SKM-1 treated with dmso at 0.1 percent for 144 hours (cell line): ENCODE data around the gene CAPN9.
"Not testable (repeated sequence)": the region's sequence is repeated elsewhere in the genome, so short reads cannot be mapped to it uniquely, and the experiment has no call there.

Source experiments
- DNase-seq: peaks from one replicate; lab custom pipeline; 2025; ENCODE audit not compliant: unreplicated experiment; lab: John Stamatoyannopoulos, UW

The CAPN9 gene

DNA sequence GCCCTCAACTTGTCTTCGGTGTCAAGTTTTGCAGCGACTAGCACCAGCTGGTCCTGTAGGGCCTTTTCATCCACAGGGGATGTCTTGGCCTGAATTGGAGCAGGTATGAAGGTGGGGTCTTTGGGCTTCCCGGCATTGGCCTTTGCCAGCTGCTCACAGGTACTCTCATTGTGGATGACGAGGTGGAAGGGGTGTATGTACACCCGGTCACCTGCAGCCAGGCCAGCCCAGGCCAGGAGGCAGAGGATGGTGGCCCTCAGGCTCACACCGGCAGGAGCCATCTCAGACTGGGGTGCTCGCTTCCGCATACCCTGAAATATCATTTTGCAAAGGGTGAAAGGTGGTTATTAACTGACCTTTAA lies 36.7 kb upstream of the CAPN9 start:
- no peak for DNase-seq

DNA sequence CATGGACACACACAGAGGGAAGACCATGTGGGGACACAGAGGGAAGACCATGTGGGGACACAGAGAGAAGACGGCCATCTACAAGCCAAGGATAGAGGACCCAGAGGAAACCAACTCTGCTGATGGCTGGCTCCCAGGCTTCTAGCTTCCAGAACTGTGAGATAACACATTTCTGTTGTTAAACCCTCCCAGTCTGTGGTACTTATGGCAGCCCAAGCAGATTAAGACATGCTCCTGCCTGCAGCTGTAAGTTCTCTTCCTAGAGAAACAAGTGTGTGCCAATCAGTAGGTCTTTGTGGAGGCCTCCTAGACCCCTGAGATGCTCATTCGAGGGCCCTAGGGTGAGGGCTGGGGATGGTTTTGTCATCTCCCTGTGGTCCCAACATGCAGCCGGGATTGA lies 35.9 kb upstream of the CAPN9 start:
- no peak for DNase-seq

GRCh38 chr1:230712470-230712942 lies 34.7 kb upstream of the CAPN9 start:
- no peak for DNase-seq

GRCh38 chr1:230713138-230713537 lies 34.0 kb upstream of the CAPN9 start:
- DNase-seq: no peak

GRCh38 chr1:230713547-230713914 lies 33.7 kb upstream of the CAPN9 start:
- no peak for DNase-seq

DNA sequence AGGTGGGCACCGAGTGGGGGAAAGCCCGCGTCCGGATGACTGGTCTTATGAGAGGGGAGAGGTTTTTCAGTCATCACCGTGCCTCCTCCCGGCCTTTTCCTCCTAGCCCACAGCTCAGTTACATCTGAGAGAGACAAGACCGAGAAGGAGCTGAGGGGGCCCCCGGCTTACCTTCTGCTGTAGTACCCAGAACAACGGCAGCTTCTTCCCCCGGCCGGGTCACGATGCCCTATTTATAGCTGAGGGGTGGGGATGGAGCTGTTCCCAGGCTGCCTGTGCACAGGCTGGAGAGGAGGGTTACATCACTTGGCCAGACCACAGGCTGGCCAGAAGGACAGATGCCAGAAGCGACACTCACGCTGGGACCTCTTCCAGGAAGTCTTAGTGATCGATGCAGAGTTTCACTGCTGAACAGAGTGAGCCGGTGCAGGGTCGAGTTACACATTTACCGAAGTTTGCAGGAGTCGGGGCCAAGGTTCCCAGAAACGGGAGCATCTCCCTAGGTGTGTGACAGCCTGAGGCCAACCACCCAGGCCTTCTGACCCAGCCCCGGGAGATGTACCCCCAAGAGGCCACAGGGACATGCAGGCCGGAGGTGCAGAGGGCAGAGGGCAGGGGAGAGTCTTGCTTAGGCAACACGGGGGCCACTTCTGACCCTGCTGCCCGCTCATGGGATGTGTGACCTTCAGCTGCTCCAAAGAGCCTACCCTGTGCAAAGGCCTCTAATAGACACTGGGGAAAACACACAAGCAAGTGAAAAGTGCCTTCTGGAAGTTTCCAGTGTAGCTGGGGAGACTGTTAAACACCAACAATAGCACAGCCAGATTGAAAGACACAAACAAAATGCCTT lies 33.0 kb upstream of the CAPN9 start, which contains the start of gene AGT:
Gene AGT (minus strand): TSS at position 208 of the 850 bp plus-strand sequence. CDS start 3,299 bp downstream, outside the sequence.
- peak; percentile 93 for DNase-seq

DNA sequence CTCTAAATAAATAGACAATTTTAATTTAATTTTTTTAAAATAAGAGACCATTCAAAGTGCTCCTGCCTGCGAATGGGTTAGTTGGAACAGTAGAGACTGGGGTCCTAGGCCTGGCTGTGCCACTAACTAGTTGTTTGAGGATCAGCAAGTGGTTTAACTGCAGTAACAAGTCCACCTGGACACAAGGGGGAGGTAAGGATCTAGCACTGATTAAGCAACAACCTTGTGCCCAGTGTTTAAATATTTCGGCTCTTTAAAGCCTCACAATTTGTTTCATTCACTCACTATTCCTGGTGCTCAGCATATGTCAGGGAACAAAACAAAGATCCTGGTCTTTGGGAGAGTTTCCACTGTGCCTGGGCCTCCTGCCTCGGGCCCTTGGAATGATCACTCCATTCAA lies 31.7 kb upstream of the CAPN9 start:
- peak; percentile 17 for DNase-seq

- not testable (repeated sequence) for DNase-seq
These were observed 30.7 kb upstream of the CAPN9 start for GRCh38 chr1:230716453-230716852.

GRCh38 chr1:230717251-230717650 lies 29.9 kb upstream of the CAPN9 start:
- DNase-seq: no peak

- DNase-seq: not testable (repeated sequence)
These were observed 25.2 kb upstream of the CAPN9 start for GRCh38 chr1:230721849-230722522.

DNA sequence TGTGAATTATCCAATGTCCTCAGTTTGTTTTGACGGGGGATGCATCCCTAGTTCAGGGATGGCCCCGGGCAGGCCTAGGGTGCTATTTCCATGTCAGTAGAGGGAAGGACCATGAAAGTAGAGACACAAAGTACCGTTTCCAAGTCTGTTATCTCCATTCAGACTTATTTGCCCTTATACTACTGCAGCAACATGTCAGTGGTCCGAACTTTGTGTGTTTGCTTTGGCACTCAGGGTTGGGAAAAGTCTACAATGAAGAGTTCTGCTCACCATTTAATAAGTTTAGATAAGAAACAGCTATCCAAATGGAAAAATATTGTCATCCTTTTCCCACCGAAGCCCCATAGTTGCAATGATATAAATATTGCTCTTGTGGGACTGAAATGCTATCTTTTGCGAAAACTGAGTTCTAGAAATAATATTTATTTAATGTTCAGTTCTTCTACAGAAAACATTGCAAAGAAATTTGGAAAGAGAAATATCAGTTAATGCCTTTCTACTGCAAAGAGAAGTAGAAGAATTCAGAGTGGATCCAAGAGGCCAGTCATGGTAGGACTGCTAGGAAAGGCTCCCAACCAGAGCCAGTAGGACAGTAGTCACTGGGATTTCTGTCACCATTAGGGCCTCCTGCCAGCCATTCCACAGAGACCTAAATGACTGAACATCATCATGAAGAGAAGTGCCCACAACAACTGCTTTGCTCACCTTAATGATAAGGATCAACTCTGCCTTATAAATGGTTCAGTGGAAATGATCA lies 21.8 kb upstream of the CAPN9 start:
- no peak for DNase-seq

DNA sequence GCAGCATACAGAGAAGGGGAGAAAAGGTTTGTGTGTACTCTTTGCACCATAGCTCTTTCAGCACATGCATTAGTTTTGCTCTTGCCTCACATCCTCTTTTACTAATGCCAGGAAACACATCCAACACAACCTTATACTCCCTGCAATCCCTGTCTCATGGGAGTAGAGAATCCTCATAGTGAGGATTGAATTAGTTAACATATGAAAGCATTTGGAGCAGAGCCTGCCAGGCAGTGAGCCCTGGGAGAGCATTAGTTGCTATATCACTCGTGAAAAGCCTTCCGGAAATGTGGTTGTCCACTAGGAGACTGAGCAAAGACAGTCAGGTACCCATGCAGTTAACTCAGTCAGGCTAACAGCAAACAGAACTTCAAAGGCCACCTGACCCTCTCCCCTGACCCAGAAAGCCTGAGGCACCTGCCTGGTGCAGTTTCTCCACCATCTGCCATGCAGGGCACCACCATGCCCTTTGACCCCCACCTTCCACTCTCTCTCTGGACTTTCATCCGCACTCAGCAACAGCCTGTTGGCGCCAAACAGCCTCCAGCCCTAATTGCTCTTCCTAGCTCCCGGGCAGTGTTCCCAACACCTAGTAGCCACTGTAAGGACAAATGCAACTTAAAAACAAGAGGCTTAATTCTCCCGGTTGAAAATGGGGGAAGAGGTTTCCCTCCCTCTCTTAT lies 18.3 kb upstream of the CAPN9 start:
- DNase-seq: peak; percentile 57

- no peak for DNase-seq
These were observed 16.2 kb upstream of the CAPN9 start for GRCh38 chr1:230730977-230731376.

DNA sequence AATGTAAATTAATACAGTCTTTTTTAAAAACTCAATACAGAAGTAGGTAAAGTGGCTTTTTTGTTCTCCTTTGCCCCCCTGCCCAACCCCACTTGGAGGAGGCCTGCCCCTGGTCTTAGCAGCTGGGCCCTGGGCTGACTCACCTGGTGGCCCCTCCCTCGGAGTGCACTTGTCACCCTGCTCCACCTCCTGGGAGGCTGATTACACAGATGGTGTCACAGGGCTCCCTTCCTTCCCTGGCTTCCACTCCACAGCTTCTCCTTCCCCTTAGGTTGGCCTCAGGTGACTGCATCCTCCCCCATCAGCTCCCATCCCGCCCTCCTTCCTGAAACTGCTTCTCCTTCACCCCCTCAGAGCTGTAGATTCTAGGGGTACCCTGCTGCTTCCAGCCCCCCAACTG lies 11.7 kb upstream of the CAPN9 start:
- peak; percentile 27 for DNase-seq

DNA sequence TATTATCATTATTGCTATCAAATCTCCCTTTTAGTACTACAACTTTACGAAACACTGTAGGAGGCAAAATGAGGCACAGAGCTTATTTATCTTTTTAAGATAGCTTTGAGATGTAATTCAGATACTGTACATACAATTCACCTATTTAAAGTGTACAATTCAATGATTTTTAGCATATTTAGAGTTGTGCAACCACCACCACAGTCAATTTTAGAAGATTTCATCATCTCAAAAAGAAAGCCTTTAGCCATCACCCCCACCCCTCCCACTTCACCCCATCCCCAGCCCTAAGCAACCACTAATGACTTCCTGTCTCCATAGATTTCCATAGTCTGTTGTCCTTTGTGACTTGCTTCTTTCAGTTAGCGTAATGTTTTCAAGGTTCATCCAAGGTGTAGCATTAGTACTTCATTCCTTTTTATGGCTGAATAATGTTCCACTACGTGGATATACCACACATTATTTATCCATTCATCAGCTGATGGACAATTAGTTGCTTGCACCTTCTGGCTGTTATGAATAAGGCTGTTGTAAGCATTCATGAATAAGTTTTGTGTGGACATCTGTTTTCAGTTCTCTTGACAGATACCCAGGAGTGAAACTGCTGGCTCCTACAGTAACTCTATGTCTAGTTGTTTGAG lies 9.4 kb upstream of the CAPN9 start:
- peak; percentile 68 for DNase-seq

- DNase-seq: no peak
These were observed 7.5 kb upstream of the CAPN9 start for GRCh38 chr1:230739564-230740290.

GRCh38 chr1:230743899-230744298 lies 3.3 kb upstream of the CAPN9 start:
- no peak for DNase-seq

DNA sequence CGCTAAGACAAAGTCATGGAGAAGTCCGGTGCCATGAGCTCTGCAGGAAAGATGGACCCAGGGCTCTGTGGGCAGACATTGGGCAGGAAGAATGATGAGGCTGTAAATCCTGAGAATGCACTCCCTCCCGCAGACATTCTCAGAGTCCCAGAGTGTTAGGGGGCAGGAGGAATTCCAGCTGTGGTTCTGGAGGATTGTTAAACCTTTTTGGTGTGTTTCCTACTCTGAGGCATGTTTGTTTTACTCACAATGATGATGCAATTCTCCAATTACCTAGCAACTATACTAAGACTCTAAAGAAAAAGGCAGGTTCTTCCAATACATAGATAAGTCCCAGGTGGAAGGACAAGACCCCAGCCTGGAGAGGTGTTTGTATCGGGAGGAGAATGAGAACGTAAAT lies 2.8 kb upstream of the CAPN9 start:
- DNase-seq: no peak

DNA sequence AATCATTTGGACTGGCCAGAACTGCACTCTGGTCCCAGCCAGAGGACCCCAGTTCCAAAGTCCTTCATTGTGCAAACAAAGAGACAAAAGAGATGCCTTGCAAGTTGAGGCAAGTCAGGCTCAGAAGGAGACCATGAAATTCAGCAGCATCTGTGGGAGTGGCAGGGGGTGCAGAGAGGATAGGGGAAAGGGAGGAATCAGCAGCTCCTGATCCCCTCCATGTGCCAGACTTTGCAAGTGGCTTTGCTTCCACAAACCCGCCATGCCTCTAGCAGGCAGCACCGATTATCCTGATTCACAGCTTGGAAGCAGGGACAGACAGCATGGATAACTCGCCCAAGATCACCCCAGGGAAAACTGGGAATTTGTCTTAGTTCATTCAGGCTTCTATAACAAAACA lies 2.1 kb upstream of the CAPN9 start:
- no peak for DNase-seq

DNA sequence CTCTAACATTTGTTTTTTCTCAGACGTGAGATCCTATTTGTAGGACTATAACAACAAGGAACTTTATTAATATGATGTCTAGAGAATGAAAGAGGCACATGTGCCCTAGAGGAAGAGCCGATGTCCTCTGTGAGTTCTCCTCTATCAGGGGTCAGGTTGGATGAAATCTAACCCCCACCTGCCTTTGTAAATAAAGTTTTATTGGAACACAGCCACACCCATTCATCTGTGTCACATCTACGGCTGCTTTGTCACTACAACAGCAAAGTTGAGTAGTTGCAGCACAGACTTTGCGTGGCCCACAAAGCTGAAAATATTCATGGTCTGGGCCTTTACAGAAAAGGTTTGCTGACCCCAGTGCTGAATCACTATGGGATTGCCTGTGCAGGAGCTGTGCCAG lies 571 bp upstream of the CAPN9 start:
- no peak for DNase-seq
